ENCODE data around the gene ACTN1. TPM values are rescaled to one million over a fixed set of nuclear protein-coding genes. Genes with fewer than 3 reads are reported as not detected.

Gene ACTN1
- total RNA-seq, 2 donors from 2014 or later, result 170 to 316 TPM

GRCh38 chr14:68936476-68936875 lies 42.6 kb downstream of the ACTN1 start:
- peaks cover 0 to 84% of the 10 kb centered on the region in 2 donors for H3K4me1 ChIP-seq
- H3K27me3 ChIP-seq, result no peaks in the 10 kb centered on the region
- H3K4me3 ChIP-seq, result peak overlapping the region in 1 of 2 donors; percentile 2
- no peaks in the 10 kb centered on the region for H3K9me3 ChIP-seq
- H3K36me3 ChIP-seq, result no peaks in the 10 kb centered on the region
- TF ChIP-seq CTCF (IDR thresholded peaks at IDR 0.05), result no peak
- peak overlapping the region; percentile 86 to 91 for H3K27ac ChIP-seq
- DNase-seq (ENCODE audit: low spot score), result no peak

GRCh38 chr14:68935761-68936214 lies 43.3 kb downstream of the ACTN1 start:
- DNase-seq (ENCODE audit: low spot score), result peak; percentile 84
- no peaks in the 10 kb centered on the region for H3K27me3 ChIP-seq
- no peak for TF ChIP-seq CTCF (IDR thresholded peaks at IDR 0.05)
- H3K36me3 ChIP-seq, result no peaks in the 10 kb centered on the region
- H3K4me1 ChIP-seq, result peaks cover 0 to 84% of the 10 kb centered on the region in 2 donors
- peak overlapping the region; percentile 86 to 91 for H3K27ac ChIP-seq
- no peak overlapping the region for H3K4me3 ChIP-seq
- no peaks in the 10 kb centered on the region for H3K9me3 ChIP-seq

- no peak for TF ChIP-seq CTCF (IDR thresholded peaks at IDR 0.05)
- no peaks in the 10 kb centered on the region for H3K36me3 ChIP-seq
- H3K4me1 ChIP-seq, result peaks cover 0 to 83% of the 10 kb centered on the region in 2 donors
- DNase-seq (ENCODE audit: low spot score), result no peak
- peak overlapping the region; percentile 15 to 91 for H3K27ac ChIP-seq
- H3K4me3 ChIP-seq, result no peak overlapping the region
- no peaks in the 10 kb centered on the region for H3K27me3 ChIP-seq
- H3K9me3 ChIP-seq, result no peaks in the 10 kb centered on the region
Measured at GRCh38 chr14:68934066-68934465, 45.0 kb downstream of the ACTN1 start.

GRCh38 chr14:68932686-68933085 lies 46.4 kb downstream of the ACTN1 start:
- no peak for TF ChIP-seq CTCF (IDR thresholded peaks at IDR 0.05)
- Histone ChIP-seq H3K4me3 (no peak overlapping the region), H3K27me3 (no peaks in the 10 kb centered on the region), H3K4me1 (peaks cover 0 to 83% of the 10 kb centered on the region in 2 donors), H3K27ac (peak overlapping the region in 1 of 2 donors; percentile 3), H3K9me3 (no peaks in the 10 kb centered on the region), H3K36me3 (no peaks in the 10 kb centered on the region)
- no peak for DNase-seq (ENCODE audit: low spot score)

- no peaks in the 10 kb centered on the region for H3K27me3 ChIP-seq
- no peak overlapping the region for H3K4me3 ChIP-seq
- peaks cover 0 to 79% of the 10 kb centered on the region in 2 donors for H3K4me1 ChIP-seq
- DNase-seq (ENCODE audit: low spot score), result no peak
- no peaks in the 10 kb centered on the region for H3K9me3 ChIP-seq
- TF ChIP-seq CTCF (IDR thresholded peaks at IDR 0.05), result no peak
- peak overlapping the region; percentile 24 to 28 for H3K27ac ChIP-seq
- H3K36me3 ChIP-seq, result no peaks in the 10 kb centered on the region
Measured at GRCh38 chr14:68932231-68932630, 46.9 kb downstream of the ACTN1 start.

GRCh38 chr14:68931474-68932051 lies 47.5 kb downstream of the ACTN1 start:
- Histone ChIP-seq H3K36me3 (no peaks in the 10 kb centered on the region), H3K4me1 (peaks cover 0 to 73% of the 10 kb centered on the region in 2 donors), H3K27ac (peak overlapping the region; percentile 24 to 28), H3K9me3 (no peaks in the 10 kb centered on the region), H3K27me3 (no peaks in the 10 kb centered on the region), H3K4me3 (no peak overlapping the region)
- no peak for DNase-seq (ENCODE audit: low spot score)
- TF ChIP-seq CTCF (IDR thresholded peaks at IDR 0.05), result no peak
